ENCODE data around the gene FHIP2A.
"Not testable (repeated sequence)": the region's sequence is repeated elsewhere in the genome, so short reads cannot be mapped to it uniquely, and the experiment has no call there.

FHIP2A gene

GRCh38 chr10:114782666-114783065 is 38.9 kb upstream of the FHIP2A start:
- no peak overlapping the region for H3K4me3 ChIP-seq (replicated peaks in 1 of 2; ENCODE audit: low read depth in 2 of 2, low read length in 2 of 2)
- TF ChIP-seq CTCF (IDR thresholded peaks at IDR 0.05; ENCODE audit: low read depth, low read length): no peak

GRCh38 chr10:114783686-114784085 is 37.9 kb upstream of the FHIP2A start:
- no peak for TF ChIP-seq CTCF (IDR thresholded peaks at IDR 0.05; ENCODE audit: low read depth, low read length)
- DNase-seq (ENCODE audit: low read depth in 2 of 2): no peak
- H3K4me3 ChIP-seq (replicated peaks in 1 of 2; ENCODE audit: low read depth in 2 of 2, low read length in 2 of 2): no peak overlapping the region

More at GRCh38 chr10:114782666-114783065, 38.9 kb upstream of the FHIP2A start:
- no peak for DNase-seq (ENCODE audit: low read depth in 2 of 2)

GRCh38 chr10:114786492-114786891 is 35.1 kb upstream of the FHIP2A start:
- peak; percentile 60 for TF ChIP-seq CTCF (IDR thresholded peaks at IDR 0.05; ENCODE audit: low read depth, low read length)
- DNase-seq (ENCODE audit: low read depth in 2 of 2): peak; percentile 78

DNA sequence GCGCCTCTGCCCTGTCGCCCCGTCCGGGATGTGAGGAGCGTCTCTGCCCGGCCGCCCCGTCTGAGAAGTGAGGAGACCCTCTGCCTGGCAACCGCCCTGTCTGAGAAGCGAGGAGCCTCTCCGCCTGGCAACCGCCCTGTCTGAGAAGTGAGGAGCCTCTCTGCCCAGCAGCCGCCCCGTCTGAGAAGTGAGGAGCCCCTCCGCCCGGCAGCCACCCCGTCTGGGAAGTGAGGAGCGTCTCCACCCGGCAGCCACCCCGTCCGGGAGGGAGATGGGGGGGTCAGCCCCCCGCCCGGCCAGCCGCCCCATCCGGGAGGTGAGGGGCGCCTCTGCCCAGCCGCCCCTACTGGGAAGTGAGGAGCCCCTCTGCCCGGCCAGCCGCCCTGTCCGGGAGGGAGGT is 34.4 kb upstream of the FHIP2A start:
- H3K4me3 ChIP-seq (replicated peaks in 1 of 2; ENCODE audit: low read depth in 2 of 2, low read length in 2 of 2); DNase-seq (ENCODE audit: low read depth in 2 of 2): not testable (repeated sequence)

More at GRCh38 chr10:114786492-114786891, 35.1 kb upstream of the FHIP2A start:
- not testable (repeated sequence) for H3K4me3 ChIP-seq (replicated peaks in 1 of 2; ENCODE audit: low read depth in 2 of 2, low read length in 2 of 2)

GRCh38 chr10:114791768-114792167 is 29.8 kb upstream of the FHIP2A start:
- no peak overlapping the region for H3K4me3 ChIP-seq (replicated peaks in 1 of 2; ENCODE audit: low read depth in 2 of 2, low read length in 2 of 2)
- no peak for DNase-seq (ENCODE audit: low read depth in 2 of 2)
- TF ChIP-seq CTCF (IDR thresholded peaks at IDR 0.05; ENCODE audit: low read depth, low read length): no peak

DNA sequence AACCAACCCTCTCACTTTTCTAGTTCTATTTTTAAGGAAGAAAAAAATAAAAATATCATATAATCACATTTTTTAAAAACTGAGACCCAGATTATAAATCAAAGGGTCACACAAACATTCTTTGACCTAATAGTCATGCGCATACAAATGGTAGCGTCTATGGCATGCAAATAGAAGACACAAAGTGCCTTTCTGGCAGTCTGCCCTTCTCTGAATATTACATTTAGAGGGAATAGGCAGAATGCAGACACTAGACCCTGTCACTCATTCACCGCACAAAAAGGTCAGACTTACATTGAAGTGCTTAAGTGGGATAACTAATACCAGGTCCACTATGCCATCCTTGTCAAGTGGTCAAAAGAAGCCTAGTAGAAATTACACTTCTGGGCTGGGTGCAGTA is 26.5 kb upstream of the FHIP2A start:
- DNase-seq (ENCODE audit: low read depth in 2 of 2): no peak
- TF ChIP-seq CTCF (IDR thresholded peaks at IDR 0.05; ENCODE audit: low read depth, low read length): no peak
- no peak overlapping the region for H3K4me3 ChIP-seq (replicated peaks in 1 of 2; ENCODE audit: low read depth in 2 of 2, low read length in 2 of 2)

DNA sequence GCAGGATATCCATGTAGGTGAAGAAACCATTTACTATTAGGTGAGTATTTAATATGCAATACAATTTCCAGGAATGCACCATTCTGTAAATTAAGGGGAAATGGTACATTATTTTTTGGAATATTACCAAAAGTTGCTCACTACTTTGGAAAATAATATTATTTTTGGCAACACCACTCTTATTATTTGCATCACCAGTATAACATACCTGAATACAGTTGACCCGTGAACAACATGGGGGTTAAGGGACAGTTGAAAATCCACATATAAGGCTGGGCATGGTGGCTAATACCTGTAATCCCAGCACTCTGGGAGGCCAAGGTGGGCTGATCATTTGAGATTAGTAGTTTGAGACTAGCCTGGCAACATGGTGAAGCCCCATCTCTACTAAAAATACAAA is 21.2 kb upstream of the FHIP2A start:
- no peak for DNase-seq (ENCODE audit: low read depth in 2 of 2)
- H3K4me3 ChIP-seq (replicated peaks in 1 of 2; ENCODE audit: low read depth in 2 of 2, low read length in 2 of 2): no peak overlapping the region
- TF ChIP-seq CTCF (IDR thresholded peaks at IDR 0.05; ENCODE audit: low read depth, low read length): no peak

Measured in cardiac fibroblast (primary cell).